ENCODE results near the gene FOXN1.

GRCh38 chr17:28477928-28478327 is 28.2 kb upstream of the FOXN1 start:
- TF ChIP-seq EP300 (IDR thresholded peaks at IDR 0.05; ENCODE audit: low read depth) (no peak), CTCF (IDR thresholded peaks at IDR 0.05) (no peak), POLR2AphosphoS5 (IDR thresholded peaks at IDR 0.05) (no peak)

All from transverse colon (tissue), 4 donors.